ENCODE measurements around the gene LHPP.

GRCh38 chr10:124532788-124533187 is 71.2 kb downstream of the LHPP start:
- TF ChIP-seq EZH2phosphoT487 (IDR thresholded peaks at IDR 0.05; ENCODE audit: unreplicated experiment) (no peak), EZH2 (IDR thresholded peaks at IDR 0.05; ENCODE audit: low read depth, unreplicated experiment) (no peak), CREB1 (CRISPR knock-in tag; IDR thresholded peaks at IDR 0.05; ENCODE audit: low read depth) (no peak), POLR2AphosphoS5 (IDR thresholded peaks at IDR 0.05; ENCODE audit: low read depth) (no peak)
- TF ChIP-seq, protein P1, sequence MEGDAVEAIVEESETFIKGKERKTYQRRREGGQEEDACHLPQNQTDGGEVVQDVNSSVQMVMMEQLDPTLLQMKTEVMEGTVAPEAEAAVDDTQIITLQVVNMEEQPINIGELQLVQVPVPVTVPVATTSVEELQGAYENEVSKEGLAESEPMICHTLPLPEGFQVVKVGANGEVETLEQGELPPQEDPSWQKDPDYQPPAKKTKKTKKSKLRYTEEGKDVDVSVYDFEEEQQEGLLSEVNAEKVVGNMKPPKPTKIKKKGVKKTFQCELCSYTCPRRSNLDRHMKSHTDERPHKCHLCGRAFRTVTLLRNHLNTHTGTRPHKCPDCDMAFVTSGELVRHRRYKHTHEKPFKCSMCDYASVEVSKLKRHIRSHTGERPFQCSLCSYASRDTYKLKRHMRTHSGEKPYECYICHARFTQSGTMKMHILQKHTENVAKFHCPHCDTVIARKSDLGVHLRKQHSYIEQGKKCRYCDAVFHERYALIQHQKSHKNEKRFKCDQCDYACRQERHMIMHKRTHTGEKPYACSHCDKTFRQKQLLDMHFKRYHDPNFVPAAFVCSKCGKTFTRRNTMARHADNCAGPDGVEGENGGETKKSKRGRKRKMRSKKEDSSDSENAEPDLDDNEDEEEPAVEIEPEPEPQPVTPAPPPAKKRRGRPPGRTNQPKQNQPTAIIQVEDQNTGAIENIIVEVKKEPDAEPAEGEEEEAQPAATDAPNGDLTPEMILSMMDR (conservative IDR thresholded peaks at IDR 0.05; ENCODE audit: low read depth in 2 of 2): no peak
- TF ChIP-seq, protein P2, sequence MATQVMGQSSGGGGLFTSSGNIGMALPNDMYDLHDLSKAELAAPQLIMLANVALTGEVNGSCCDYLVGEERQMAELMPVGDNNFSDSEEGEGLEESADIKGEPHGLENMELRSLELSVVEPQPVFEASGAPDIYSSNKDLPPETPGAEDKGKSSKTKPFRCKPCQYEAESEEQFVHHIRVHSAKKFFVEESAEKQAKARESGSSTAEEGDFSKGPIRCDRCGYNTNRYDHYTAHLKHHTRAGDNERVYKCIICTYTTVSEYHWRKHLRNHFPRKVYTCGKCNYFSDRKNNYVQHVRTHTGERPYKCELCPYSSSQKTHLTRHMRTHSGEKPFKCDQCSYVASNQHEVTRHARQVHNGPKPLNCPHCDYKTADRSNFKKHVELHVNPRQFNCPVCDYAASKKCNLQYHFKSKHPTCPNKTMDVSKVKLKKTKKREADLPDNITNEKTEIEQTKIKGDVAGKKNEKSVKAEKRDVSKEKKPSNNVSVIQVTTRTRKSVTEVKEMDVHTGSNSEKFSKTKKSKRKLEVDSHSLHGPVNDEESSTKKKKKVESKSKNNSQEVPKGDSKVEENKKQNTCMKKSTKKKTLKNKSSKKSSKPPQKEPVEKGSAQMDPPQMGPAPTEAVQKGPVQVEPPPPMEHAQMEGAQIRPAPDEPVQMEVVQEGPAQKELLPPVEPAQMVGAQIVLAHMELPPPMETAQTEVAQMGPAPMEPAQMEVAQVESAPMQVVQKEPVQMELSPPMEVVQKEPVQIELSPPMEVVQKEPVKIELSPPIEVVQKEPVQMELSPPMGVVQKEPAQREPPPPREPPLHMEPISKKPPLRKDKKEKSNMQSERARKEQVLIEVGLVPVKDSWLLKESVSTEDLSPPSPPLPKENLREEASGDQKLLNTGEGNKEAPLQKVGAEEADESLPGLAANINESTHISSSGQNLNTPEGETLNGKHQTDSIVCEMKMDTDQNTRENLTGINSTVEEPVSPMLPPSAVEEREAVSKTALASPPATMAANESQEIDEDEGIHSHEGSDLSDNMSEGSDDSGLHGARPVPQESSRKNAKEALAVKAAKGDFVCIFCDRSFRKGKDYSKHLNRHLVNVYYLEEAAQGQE (IDR thresholded peaks at IDR 0.05; ENCODE audit: unreplicated experiment): no peak

Data from GM23338 (cell line).